TTC549 (cell line): Measurements from ENCODE around the gene RGS9.
"Not testable (repeated sequence)": the region's sequence is repeated elsewhere in the genome, so short reads cannot be mapped to it uniquely, and the experiment has no call there.

Experiments
- FAIRE-seq: peaks from 2 replicates; lab custom pipeline; 2012; peaks lifted over from hg19 to GRCh38; lab: Jason Lieb, UNC

The RGS9 gene

GRCh38 chr17:65183736-65184135, 46.6 kb downstream of the RGS9 start:
- no peak for FAIRE-seq

GRCh38 chr17:65184235-65184959, 47.2 kb downstream of the RGS9 start:
- no peak for FAIRE-seq

GRCh38 chr17:65185062-65185461, 47.9 kb downstream of the RGS9 start:
- FAIRE-seq: no peak

- no peak for FAIRE-seq
Measured at GRCh38 chr17:65185668-65186382, 48.7 kb downstream of the RGS9 start.

GRCh38 chr17:65190467-65191097, 53.4 kb downstream of the RGS9 start:
- no peak for FAIRE-seq

- no peak for FAIRE-seq
Measured at GRCh38 chr17:65191811-65192740, 54.9 kb downstream of the RGS9 start.

GRCh38 chr17:65193305-65193704, 56.1 kb downstream of the RGS9 start:
- no peak for FAIRE-seq

- FAIRE-seq: no peak
Measured at GRCh38 chr17:65193716-65194293, 56.6 kb downstream of the RGS9 start.

GRCh38 chr17:65194670-65195334, 57.6 kb downstream of the RGS9 start:
- no peak for FAIRE-seq

- FAIRE-seq: no peak
Measured at GRCh38 chr17:65195716-65196115, 58.5 kb downstream of the RGS9 start.

- no peak for FAIRE-seq
Measured at GRCh38 chr17:65196617-65197016, 59.4 kb downstream of the RGS9 start.

- no peak for FAIRE-seq
Measured at GRCh38 chr17:65197201-65197600, 60.0 kb downstream of the RGS9 start.

GRCh38 chr17:65198653-65199382, 61.6 kb downstream of the RGS9 start:
- peak; percentile 87 for FAIRE-seq

- FAIRE-seq: no peak
Measured at GRCh38 chr17:65201331-65201730, 64.2 kb downstream of the RGS9 start.

GRCh38 chr17:65202844-65203571, 65.8 kb downstream of the RGS9 start:
- no peak for FAIRE-seq

- FAIRE-seq: no peak
Measured at GRCh38 chr17:65204001-65204400, 66.8 kb downstream of the RGS9 start.

- peak; percentile 63 for FAIRE-seq
Measured at GRCh38 chr17:65205655-65206054, 68.5 kb downstream of the RGS9 start.

GRCh38 chr17:65207448-65207847, 70.3 kb downstream of the RGS9 start:
- not testable (repeated sequence) for FAIRE-seq

- FAIRE-seq: no peak
Measured at GRCh38 chr17:65208717-65209116, 71.5 kb downstream of the RGS9 start.

GRCh38 chr17:65218261-65218660, 81.1 kb downstream of the RGS9 start:
- no peak for FAIRE-seq
